Activated CD4-positive, CD25-positive, alpha-beta regulatory T cell (primary cell): ENCODE data around the gene GUCY1A2.

Experiments used
- DNase-seq, 4 experiments: peaks; one replicate each; lab custom pipeline; 2025; lab: John Stamatoyannopoulos, UW

The GUCY1A2 gene

DNA sequence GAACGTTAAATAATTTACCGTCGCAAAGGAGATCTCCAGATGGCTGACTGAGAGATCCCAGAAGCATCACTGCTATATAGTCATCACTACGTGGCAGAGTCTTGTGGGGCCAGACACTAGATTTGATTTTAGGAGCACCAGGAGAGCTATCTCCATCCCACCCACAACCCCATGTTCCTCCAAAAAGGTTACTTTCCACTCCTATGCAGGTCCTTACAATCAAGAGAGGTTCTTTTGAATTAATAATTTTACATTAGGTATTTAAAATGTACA, 19.4 kb downstream of the GUCY1A2 start:
- DNase-seq: no peak

DNA sequence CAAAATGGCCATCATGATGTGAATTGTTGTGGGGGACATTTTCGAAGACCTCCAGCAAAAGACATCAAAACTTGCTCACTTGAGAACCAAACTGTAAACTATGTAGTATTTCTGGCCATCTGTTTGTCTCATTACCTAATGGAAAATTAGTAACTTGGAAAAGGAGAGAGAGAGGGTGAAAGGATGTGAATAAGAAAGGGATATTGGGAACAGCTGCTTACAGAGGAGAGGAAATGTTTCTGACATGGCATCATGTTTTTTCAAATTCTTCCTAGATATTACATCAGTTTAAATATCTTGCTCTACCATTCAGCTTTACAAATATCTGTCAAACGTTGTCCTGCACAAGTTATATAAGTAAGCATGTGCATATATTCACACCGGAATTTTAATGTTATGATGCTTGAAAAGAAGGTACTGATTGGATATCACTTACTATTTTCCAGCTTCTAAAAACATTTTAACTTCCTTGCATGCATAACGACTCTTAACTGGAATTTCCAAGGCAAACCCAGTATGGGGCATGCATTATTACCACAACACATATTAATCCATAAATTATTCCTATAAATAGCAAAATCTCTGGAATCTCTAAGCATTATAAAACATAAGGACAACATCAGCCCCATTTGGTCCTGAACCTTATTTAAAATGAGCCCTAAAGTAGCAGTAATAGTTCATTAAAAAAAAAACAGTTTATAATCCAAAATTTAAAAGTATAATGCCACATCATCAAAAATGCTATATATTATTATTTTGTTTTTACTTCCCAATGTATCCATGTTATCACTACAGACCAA, 20.0 kb downstream of the GUCY1A2 start:
- DNase-seq: no peak

DNA sequence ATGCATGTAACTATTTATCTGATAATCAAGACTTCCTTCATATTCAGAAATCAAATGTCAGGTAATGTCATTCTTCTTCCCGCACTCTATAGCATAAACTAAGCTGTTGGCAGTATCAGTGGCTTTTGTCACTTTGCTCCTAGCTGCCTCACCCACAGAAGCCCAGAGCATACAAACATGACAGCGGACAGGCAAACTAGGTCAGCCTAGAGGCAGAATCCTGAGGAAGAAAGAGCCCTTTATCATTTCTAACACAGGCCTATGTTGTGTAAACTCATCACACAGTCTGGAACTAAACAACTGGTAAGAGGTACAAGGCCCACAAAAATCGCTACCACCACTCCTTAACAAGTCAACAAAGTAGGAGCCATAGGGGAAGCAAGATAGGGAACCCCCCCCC, 21.0 kb downstream of the GUCY1A2 start:
- no peak for DNase-seq

DNA sequence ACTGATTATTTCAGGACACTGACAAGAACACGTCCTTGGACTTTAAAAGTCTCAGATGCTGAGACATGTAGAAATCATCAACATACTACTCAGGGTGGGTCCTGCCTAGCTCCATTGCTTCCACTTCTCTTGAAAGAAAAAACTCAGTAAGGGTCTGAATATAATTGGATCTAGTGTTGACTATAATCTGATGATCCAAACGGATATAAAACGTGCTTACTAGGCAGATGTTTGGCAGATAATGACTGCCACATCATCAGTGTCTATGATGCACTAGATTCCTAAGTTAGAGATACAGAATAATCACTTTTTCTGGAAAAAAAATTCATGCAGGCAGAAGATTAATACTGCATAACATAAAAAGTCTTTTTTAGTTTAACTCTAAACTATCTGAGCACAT, 21.6 kb downstream of the GUCY1A2 start:
- no peak for DNase-seq

DNA sequence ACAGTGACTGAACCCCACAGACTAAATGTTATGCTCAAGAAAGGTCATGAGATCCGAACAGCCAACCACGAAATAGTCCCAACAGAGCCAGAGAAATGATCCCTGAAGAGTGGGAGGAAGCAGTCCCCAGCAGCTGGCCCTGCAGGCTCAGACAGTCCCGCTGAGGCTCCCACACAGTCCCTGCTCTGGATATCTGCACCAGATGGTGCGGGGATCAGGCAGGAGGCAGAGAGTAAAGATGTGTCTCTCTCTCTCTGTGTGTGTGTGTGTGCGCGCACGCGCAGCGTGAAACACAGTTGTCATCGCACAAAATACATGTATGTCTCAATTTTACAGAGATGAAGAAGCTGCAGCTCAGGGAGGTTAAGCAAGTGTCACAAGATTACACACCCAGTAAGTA, 27.9 kb downstream of the GUCY1A2 start:
- DNase-seq: no peak

DNA sequence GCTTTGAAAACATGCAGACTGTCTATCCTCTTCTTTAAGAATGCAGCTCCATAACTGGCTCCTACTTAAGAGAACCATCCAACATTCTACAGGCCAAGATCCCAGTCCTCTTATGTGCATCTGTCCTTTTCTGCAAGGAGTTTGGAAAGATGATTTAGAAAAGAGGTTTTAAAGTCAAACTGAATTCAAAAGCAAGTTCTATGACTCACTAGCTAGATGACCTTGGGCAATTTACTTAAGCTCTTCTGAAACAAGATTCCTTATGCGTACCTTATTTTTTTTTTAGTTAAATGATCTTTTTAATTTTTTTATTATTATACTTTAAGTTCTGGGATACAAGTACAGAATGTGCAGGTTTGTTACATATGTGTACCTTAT, 29.2 kb downstream of the GUCY1A2 start:
- DNase-seq: no peak

DNA sequence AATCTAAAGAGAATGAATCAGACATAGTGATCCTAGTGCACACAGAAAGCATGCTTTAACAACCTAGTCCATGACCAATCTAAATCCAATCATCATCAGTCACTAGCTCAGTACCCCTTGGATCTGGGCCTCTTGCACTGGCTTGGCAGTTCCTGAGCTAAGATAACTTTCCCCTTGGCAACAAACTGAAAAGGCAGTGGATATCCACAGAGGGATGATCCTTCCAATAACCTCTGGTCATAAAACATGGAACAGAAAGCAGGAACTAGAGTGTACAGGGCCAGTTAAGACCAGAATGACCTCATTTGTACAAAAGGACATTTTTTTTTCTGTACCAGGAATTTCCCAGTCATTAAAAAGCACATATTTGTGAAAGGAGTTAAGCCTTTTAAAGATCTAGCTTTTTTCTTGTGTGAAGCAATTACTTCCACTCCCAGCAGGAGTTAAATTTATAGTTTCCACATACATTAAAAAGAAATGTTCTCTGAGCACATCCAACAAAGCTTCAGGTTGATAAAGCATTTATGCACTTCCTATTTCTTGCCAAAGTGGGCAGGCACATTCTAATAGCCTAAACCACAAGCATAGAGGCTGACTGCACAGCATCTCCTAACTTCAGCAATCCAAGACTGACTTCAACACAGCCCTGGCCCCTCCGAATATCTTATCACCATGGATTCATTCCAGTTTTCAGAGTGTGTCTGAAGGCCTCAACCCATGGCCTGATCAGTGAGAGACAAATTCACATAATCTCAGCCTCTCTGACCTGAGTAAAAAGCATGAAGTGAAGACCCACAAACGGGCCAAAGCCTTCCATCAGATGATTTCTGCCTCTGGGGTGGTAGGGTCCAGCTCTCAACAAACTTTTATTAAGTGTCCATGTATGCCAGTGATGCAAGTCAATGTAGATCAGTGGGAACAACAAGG, 29.9 kb downstream of the GUCY1A2 start:
- no peak for DNase-seq

DNA sequence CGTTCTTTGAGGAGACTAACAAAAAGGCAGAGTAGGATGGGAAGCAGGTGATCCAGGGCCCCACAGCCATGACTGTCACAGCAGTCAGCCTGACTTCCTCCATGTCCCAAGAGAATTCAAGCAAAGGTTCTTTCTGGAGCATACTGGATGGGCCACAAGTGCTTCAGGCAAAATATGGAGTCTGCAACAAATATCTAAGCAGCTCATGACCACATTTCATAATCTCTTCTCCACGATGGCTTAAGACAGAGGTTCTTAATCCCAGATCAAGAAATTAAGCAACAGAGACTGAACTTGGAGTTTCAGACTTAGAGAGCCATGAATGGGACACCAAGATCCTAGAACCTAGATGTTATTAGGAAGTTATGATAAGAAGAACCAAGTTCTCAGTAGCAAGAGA, 31.6 kb downstream of the GUCY1A2 start:
- no peak for DNase-seq

DNA sequence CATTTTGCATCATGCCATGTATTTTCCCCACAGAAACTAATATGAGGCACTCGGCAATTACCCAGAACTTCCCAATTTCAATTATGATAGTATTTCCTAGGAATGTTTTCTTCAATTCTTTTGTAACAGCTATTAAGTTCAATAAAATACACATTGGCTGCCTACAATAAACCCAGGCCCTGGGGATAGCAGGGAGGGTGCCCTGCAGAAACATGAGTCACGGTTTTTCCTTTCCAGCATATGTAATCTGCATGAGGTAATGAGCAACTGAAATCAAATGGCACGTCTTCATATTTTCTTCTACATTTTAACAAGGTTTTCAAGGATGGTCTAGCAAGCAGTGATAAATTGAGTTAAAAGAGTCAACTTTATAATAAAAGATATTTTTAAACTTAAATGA, 32.0 kb downstream of the GUCY1A2 start:
- no peak for DNase-seq

DNA sequence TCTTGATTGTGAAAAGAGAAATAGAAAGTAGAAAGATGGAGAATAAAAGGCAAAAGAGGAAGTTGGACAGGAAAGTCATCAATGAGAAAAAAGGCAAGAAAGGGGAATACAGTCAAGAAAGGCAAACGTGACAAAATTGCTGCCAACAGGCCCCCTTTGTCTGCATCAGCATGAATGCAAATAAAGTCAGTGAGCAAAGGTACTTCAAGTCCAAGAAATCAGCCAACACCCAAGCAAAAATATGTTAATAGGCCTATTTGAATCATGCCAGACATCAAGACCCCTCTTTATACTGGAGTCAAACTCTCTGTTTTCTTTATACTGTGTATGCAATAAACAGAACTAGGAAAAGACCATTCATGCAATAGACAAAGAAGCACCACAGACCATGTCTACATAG, 34.3 kb downstream of the GUCY1A2 start:
- DNase-seq: no peak

DNA sequence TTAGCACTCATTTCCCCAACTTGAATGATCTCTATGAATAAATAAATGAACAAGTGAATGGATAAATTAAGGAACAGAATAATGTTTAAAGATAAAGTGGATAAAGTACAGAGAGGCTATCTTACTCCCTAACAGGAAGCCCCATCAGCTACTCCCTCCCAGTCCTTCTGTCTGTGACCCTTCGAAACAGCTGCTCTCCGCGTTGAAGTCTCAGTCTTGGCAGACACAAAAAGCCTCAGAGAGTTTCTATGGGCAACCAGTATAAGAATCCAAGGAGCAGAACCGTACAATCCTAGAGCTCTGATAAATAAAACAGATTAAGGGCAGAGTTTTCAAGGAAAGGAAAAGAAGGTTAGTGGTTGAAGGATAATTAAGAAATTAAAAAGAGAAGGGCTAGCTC, 35.0 kb downstream of the GUCY1A2 start:
- no peak for DNase-seq

DNA sequence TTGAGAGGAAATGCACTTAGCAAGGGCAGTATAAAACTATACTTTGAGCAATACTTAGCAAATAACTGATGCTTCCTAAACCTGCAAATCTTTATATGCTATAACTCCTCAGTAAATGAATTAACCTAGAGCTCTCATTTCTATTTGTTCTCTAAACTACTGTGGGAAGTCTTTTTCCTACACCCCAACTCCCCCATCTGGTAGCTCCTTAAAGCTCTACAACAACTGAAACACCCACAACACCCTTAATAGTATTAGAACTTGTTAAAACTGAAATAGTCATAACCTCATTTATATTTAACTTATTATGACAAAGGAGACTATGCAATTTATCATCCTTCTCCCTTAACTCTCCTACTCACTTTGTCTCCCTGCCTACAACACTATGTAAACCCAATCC, 43.4 kb downstream of the GUCY1A2 start:
- no peak for DNase-seq

DNA sequence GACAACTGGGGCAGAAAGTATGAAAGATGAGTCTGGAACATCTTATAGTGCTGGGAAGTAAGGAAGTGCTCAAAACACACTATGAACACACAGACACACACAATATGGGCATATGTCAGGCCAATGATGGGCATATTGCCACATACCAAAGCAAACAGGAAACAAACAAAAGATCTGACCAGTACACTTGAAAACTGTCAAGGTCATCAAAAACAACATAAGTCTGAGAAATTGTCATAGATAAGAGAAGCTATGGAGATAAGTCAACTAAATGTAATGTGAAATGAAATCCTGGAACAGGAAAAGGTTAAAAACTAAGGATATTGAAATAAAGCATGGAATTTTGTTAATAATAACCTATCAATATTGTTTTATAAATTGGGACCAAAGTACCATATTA, 46.4 kb downstream of the GUCY1A2 start:
- no peak for DNase-seq

DNA sequence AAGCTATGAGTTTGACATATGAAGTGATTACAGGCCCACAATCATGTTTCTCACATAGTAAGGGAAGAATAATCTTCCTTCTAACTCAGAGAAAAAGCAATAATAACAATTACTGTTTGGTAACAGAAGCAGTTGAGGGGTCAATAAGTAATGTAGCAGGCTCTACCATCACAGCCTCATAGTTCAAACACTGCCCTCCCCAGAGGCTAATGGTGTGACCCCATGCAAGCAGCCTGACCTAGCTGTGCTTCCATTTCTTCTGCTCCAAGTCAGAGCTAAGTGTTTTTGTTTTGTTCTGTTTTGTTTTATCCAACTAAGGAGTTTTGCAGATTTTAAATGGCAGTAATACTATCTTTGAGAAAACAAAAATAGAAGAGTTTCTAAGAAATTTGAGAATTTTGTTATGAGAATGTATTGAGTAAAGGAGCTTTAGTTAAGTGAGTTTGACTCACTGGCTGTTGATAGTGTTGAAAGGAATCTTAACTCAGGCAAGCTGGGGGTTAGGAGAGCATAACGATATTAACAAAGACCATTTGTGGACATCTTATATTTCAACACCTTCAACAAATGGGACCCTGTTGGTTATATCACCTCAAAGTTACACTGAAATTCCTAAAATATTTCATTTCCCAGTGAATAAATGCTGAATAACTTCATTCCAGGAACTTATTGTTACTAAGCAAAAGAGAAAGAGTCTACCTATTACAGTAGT, 48.5 kb downstream of the GUCY1A2 start:
- DNase-seq: no peak

DNA sequence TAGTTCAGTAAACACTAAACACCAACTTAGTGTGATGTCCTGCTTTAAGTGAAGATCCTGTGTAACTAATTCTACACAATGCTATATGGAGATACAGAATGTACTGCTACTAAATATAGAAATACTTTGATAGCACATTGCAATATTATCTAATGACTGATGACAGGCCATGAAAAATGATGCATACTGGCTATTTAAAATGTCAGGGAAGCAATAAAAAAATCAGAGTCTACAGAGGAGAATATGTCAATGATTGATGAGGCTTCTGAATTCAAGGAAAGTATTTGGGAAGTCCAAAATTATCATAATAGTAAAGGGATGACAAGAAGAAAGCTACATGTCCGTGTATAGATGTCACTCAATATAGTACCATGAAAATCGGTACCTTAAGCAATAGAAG, 55.3 kb downstream of the GUCY1A2 start:
- no peak for DNase-seq

DNA sequence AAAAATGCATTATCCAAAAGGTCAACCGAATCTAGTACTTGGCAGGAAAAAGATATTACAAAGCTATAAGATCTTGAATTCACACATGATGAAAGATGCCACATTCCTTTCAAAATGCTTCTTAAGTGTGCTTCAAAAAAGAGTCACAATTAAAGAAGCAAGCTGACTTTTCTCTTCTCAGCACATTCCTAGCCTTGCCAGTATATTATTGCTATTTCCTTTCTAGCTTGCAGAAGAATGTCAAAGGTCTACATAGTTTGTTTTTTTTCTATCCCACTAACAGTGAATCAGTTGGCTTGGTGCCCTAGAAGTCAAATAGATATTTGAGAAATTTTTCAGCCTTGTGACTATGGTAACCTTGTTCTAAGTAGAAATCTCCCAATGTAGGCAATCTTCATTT, 56.8 kb downstream of the GUCY1A2 start:
- no peak for DNase-seq

DNA sequence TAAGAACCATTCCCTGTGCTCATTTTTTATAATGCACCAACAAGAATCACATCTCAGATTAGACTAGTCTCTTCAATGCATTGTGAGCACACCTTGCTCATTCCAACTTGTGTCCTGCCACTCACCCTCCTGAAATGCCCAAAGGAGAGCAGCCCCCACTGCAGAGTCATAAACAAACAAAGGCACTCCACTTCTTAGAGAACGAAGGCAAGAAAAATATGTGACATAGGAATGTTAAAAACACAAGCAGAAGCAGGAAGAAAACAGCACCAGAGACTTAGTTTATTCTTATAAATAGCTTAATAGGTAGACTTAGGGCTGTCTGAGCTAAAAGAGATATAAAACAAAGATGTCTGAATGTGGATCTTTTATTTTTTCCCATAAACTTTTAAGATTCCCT, 57.2 kb downstream of the GUCY1A2 start:
- no peak for DNase-seq

DNA sequence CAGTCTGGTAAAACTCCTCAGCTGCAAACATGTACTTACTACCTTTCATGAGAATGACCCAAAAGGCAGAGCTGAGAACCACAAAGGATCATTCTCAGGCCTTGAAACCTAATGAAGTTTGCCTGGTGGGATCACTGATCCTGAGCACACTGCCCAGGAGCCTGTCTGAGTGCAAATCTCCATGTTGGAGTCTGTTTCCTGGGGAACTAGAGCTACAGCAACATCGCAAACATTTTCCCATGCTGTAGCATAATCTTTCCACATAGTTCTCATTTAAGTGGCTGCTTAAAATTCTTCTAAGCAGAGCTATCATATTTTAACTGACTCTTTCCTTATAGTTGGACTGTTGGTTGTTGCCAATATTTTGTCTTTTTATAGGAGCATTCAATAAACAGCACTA, 58.5 kb downstream of the GUCY1A2 start:
- no peak for DNase-seq

DNA sequence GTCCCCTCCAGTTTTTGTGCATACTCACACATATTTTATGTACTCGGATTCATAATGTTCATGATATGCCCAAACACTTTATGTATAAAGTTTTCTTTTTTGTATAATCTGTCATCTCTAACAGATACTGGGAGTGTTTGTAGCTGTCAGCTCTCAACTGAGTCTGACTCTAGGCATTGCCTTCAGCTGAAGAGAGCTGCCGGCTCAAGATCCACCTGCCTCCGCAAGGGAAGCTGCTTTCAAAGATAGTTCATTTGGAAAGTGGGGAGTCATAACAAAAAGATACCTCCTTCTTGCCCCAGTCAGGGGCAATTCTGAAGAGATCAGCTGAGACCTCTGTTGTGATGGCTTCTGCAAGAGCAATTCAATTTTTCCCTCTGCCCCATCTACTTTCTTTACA, 58.9 kb downstream of the GUCY1A2 start:
- no peak for DNase-seq

DNA sequence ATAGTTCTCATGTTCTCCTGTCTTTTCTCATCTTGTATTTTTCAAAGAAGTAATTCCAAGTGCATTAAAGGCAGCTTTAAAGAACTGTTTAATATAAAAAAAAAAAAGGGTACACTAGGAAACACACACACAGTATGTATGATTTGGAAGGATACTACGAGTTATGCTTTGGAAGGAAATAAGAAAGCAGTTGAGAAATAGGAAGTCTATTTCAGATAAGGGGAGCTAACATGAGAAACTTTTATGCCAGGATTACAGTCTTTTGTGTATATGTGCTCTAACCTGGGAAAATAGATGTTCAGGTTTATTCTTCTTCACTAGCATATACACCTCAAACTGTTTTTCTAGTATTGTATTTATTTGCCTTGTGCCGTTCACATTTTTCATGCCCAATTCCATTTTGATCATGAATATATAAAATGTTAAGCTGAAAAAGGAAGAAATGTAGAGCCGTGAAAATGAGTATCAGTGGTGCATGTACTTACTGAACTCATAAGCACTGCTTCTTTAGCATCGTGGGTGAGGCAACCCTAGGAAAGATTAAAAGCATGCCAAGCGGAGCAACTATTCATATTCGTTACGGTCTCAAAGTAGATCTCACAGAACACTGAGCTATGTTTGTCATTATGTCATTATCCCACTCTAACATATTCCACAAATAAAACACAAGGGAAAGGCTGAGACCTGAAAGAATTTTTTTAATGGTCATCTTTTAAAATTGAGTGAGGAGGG, 59.6 kb downstream of the GUCY1A2 start:
- DNase-seq: no peak

DNA sequence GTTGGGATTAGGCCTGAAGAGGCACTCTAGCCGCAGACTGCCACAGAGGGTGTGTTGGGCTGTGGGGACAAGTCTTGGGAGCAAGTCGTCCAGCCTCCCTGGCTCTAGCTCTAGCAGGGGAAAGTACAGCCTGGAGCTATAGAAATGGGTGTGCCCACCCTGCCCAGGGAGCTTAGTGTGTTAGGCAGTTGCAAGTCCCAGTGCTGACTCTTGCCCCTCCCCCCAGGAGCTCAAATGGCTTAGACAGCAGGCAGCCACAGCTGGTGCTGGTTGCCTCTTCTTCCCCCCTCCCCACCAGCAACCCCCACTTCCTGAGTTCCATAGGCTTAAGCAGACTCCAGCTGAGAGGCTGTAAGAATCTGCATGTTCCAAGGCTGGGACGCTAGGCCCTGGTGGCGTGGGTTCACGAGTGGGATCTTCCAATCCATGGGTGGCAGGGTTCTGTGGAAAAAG, 61.2 kb downstream of the GUCY1A2 start:
- no peak for DNase-seq

DNA sequence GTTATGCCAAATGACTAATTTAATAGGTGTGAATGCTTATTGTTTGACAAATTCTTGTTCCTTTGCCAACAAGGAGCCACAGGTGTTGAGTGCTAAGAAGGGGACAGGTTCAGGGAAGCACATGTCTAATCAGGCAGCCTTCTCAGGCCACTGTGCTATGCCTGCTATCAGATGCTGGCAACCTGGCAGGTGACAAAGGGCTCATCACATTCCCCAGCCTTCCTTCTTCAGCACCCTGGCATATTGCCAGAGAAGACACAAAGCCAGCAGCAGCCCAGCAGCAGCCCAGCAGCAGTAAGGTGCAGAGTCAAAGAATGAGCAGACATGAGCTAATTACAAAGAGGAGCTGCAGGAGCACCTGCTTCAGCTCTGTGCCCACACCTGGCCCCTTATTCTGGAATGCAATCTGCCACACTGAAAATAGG, 68.2 kb downstream of the GUCY1A2 start:
- no peak for DNase-seq
